ENCODE data around the gene ATXN2. TPM values are rescaled to one million over a fixed set of nuclear protein-coding genes. Genes with fewer than 3 reads are reported as not detected.
"Not testable (repeated sequence)": the region's sequence is repeated elsewhere in the genome, so short reads cannot be mapped to it uniquely, and the experiment has no call there.

ATXN2 gene
- total RNA-seq, 1 donor from 2014 or later = 23.0 TPM

GRCh38 chr12:111505601-111506036, 93.5 kb downstream of the ATXN2 start:
- no peak for DNase-seq (ENCODE audit: low read depth in 2 of 2)

GRCh38 chr12:111503116-111503515, 96.0 kb downstream of the ATXN2 start:
- no peak for DNase-seq (ENCODE audit: low read depth in 2 of 2)

DNA sequence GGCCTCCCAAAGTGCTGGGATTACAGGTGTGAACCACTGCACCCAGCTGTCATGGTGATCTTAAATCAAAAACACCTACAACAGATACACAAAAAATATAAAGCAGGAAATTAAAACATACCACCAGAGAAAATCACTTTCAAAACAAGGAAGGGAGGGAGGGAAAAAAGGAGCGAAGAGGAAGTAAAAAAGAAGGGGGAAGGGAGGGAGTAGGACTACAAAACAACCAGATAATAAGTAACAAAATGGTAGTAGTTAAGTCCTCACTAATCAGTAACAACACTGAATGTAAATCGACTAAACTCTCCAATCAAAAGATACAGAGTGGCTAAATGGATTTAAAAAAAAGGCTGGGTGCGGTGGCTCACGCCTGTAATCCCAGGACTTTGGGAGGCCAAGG, 104.4 kb downstream of the ATXN2 start:
- no peak for DNase-seq (ENCODE audit: low read depth in 2 of 2)

DNA sequence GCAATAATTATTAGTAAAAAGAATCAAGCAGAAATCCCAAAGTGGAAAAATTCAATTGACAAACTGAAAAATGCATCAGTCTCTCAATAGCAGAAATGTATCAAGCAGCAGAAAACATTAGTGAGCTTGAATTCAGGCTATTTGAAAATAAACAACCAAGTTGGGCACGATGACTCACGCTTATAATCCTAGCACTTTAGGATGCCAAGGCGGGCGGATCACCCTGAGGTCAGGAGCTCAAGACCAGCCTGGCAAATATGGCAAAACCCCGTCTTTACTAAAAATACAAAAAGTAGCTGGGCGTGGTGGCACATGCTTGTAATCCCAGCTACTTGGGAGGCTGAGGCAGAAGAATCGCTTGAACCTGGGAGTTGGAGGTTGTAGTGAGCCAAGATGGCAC, 106.1 kb downstream of the ATXN2 start:
- DNase-seq (ENCODE audit: low read depth in 2 of 2) = peak in 1 of 2 donors; percentile 61

DNA sequence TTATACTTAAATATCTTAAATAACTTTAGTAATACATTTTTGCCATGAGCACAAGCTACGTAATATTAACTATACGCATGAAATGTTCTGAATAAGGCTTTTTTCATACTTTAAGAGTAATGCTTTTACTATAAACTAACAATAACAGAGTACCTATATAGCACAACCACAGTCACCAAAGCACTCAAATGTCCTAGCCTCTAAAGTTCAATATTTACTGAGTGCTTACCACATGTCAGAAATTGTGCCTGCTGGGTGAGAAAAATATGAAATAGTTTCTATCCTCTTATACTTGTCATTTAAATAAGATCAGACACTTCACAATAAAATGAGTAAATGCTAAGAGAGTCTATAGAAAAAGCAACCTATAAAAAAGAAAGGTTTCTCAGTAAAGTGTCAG, 110.3 kb downstream of the ATXN2 start:
- DNase-seq (ENCODE audit: low read depth in 2 of 2) = no peak

DNA sequence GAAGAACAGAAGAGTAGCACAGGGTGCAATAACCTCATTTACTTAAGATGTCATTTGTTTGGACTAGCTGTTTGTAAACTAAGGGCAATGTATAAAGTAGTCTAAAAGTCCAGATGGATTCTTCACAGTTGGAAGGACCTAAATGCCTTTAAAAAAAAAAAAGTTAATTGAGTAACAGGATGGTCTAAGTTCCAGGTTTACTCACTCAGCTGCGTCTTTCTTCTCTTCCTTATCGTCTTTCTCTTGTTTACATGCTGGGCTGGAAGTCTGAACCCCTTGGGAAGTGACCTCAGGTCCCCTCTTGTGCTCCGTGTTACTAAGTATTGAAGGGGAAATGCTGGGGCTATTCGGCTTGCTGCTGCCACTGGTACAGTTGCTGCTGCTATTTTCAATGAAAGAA, 110.8 kb downstream of the ATXN2 start:
- peak in 1 of 2 donors; percentile 42 for DNase-seq (ENCODE audit: low read depth in 2 of 2)

DNA sequence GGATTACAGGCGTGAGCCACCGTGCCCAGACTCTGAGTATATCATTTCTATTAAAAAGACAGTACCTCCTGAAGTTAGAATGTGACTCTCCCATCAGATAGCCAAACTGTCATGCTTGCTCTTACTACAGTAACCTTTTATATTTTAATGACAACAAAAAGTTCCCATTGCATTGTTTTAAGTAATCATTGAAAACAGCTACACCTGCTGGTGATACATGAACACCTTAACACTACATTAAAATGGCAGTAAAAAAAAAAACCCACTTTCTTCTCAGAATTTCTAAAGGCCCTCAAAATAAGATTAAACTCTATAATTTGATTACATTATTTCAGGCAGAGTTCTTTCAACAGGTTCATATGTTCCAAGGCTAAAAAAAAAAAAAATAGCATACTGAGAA, 116.7 kb downstream of the ATXN2 start:
- peak; percentile 23 to 49 for DNase-seq (ENCODE audit: low read depth in 2 of 2)

DNA sequence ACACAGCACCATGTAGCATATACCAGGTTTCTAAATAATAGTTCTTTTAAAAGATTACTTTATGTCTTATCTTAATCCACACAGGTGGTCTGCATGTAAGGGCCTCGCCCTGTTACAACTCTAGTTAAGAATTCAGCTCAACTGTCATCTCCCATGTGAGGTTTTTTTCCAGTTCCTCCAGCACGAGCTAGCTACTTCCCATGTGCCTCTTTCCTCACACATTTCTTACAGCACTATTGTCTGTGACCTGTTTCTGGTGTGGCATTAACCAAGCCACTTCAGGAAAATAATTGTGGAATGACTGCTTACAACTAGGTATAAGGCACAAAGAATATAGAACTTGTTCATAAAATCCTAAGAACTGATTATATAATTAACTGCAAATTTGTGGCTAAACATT, 127.9 kb downstream of the ATXN2 start:
- no peak for DNase-seq (ENCODE audit: low read depth in 2 of 2)

DNA sequence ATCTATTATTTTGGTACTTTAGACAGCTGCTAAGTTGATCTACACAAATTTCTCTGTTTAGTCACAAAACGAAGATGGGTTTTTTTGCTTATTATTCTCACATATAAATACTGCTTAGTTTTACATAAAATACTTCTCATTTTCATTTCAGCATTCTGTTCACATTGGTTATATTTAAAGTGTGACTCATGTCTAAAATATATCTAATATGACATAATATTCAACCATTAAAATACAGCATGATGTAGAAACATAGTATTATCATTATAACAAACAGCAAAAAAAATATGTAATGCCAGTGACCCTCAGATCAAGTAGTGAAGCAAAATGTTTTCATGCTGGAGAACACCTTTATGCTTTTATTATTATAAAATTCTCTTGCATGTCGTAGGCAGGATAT, 129.7 kb downstream of the ATXN2 start:
- DNase-seq (ENCODE audit: low read depth in 2 of 2) = no peak

GRCh38 chr12:111467857-111468241, 131.3 kb downstream of the ATXN2 start:
- peak; percentile 63 to 89 for DNase-seq (ENCODE audit: low read depth in 2 of 2)

DNA sequence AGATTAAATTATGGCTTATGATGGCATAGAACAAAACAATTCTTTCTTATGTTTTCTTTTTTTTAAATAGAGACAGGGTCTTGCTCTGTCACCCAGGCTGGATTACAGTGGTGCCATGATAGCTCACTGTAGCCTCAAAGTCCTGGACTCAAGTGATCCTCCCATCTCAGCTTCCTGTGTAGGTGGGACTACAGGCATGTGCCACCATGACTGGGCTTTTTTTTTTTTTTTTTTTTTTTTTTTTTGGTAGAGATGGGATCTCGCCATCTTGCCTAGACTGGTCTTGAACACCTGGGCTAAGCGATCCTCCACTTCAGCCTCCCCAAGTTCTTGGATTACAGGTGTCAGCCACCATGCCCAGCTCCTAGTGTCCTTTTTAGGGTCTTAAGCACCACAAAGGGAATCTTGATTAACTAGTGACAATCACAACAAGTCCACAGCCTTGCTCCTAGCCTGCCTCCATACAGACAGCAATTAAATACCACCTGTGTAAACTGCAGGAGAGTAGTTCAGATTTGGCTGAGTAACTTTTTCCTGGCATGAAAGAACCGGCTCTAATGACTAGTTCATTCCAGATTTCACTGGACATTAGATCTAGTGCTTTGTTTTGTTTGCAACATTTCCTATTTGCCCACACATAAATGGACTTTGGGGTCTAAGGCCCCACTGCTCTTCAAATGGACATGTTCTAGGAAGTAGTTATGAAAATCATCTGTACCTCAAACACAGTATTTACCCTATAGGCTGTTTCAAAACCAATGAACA, 131.8 kb downstream of the ATXN2 start:
- peak; percentile 48 to 95 for DNase-seq (ENCODE audit: low read depth in 2 of 2)

DNA sequence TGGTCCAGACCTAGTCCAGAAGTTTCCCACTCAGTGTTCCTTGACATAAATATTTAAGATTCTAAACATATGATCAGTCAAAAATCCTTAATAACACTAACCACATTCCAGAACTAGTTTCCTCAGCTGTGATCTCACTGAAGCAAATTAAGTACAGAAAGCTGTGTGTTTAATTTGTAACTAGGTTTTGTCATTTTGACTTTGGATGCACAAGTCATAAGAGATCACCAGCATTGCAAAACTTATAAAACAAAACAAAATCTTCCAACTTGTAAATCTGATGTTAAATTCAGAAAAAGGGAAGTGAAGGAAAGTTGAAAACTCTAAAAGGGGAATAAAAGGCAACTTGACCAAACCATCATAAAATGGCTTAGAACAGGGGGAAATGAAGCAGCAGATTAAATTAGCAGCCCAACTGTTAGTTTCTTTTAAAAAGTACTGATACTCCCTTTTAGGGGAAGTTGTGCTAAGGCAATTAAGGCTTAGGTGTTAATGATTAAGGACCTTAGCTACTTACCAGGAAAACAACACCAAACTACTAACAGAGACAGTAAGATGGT, 136.8 kb downstream of the ATXN2 start:
- DNase-seq (ENCODE audit: low read depth in 2 of 2) = no peak

DNA sequence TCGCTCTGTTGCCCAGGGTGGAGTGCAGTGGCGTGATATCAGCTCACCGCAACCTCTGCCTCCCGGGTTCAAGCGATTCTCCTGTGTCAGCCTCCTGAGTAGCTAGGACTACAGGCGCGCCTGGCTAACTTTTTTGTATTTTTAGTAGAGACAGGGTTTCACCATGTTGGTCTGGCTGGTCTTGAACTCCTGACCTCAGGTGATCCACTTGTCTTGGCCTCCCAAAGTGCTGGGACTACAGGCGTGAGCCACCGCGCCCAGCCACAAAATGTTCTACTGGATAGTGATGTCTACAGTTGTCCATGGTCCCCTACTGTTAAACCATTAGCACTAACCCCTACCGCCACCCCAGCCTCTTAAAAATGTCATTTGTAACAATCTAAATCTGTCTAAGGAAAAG, 139.0 kb downstream of the ATXN2 start:
- not testable (repeated sequence) for DNase-seq (ENCODE audit: low read depth in 2 of 2)

- no peak for DNase-seq (ENCODE audit: low read depth in 2 of 2)
These were observed 140.5 kb downstream of the ATXN2 start for GRCh38 chr12:111458546-111459172.

DNA sequence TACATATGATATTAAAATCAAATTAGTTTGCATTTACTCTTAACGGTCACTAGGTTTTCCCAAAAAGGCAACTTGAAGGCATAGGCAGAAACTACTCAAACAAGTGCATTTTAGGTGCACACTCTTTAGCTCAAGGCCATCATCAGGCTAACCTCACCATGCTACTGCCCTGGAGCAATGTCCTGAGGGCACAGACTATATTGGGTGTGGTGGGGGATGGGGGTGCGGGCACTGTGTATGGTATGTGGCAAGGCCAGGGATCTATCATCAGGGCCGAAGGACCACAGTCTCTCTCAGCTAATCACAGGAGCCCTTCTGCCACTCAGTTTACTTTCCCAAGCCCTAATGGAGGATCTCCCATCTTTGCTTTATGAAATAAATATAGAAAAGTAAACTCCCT, 141.5 kb downstream of the ATXN2 start:
- DNase-seq (ENCODE audit: low read depth in 2 of 2) = no peak

DNA sequence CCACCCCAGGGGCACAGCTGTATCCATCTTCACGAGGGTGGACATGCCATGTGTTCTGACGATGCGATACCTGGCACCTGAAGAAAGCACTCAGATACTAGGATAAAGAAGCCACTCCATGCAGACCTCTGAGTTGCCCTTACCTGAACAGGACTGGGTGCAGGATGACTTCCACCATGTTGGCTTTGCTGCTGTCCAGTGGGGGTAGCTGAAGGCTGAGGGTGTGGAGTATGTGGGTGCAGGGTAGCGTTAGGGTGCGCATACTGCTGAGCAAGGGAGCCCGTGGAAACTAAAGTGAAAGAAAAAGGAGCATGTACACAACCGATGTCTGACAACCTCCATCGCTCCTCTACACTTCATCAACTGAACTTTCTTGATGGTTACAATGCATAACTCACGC, 142.0 kb downstream of the ATXN2 start:
- no peak for DNase-seq (ENCODE audit: low read depth in 2 of 2)

DNA sequence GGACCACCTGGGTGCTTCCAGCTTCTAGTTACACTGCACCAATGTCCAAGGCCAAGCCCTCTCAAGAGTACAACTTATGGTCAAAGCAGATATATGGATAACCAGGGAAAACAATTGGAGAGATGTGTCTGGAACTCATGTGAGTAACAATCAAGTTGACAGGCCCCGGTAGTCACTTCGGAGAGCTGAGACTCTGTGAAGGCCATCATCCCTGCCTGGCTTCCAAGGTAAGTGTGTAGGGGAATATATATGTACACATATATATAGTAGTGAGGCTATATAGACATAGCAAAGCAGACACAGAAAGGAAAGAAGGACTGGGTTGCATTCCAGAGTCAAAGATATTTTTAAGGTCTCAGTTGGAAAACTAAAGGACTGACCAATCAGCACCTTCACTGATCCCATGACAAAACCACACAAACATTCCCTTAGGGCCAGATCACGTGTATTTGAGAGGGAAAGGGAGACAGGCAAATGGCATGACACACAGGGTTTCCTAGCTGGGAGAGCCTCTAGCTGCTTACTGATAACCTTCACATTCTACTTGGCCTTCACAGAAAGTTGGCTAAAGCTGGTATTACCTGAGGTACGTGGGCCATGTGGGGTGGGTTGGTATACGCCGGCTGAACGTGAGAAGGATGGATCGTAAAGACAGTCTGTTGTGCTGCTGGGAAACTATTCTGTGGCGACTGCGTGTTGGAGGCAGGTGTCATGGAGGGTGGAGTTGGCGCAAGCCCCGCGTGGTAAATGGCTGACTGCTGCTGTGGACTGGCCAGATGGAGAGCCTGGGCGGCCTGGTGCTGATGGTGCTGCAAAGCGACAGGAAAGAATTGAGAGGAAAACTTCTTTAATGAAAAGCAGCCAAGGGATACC, 143.4 kb downstream of the ATXN2 start:
- DNase-seq (ENCODE audit: low read depth in 2 of 2) = peak in 1 of 2 donors; percentile 13

- DNase-seq (ENCODE audit: low read depth in 2 of 2) = peak in 1 of 2 donors; percentile 29
These were observed 144.2 kb downstream of the ATXN2 start for GRCh38 chr12:111454716-111455447.

DNA sequence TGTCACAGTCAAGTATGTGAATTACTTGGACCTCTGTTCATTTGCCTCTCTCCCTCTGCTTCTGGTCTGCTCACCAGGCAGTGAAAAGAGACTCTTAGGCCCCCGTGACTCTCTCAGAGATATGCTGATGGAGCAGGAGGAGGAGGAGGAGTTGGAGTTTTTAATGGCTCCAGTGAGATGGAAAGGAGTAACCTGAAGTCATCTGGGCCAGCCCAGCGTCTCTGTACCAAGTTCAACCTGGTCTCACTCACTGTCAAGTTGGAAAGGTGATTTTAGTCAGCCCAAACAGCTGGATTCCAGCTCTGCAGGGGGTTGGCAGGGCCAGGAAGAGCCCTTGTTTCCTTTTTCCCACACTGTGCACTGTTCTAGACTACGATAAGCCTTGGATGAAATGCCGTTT, 144.8 kb downstream of the ATXN2 start:
- DNase-seq (ENCODE audit: low read depth in 2 of 2) = peak in 1 of 2 donors; percentile 68

- DNase-seq (ENCODE audit: low read depth in 2 of 2) = peak in 1 of 2 donors; percentile 51
These were observed 145.8 kb downstream of the ATXN2 start for GRCh38 chr12:111453071-111453989.
